Vagina (tissue), 2 donors: ENCODE data around the gene ASB6. TPM values are rescaled to one million over a fixed set of nuclear protein-coding genes. Genes with fewer than 3 reads are reported as not detected.

Experiments
- DNase-seq, 2 donors: peaks; one replicate each; pipeline ENCODE4 v3.0.0-alpha.2; 2017; ENCODE audit errors: extremely low spot score in 2 of 2
- H3K27ac ChIP-seq: fragments of 200-600 bp; sonication (generic); one replicate; pipeline ENCODE4 v1.5.1; 2019
- H3K27me3 ChIP-seq: fragments of 200-600 bp; sonication (generic); one replicate; pipeline ENCODE4 v1.5.1; 2019
- H3K36me3 ChIP-seq, 2 donors: fragments of 200-600 bp; sonication (generic); one replicate each; pipeline ENCODE4 v1.5.1; 2017 to 2019
- H3K4me1 ChIP-seq: fragments of 200-600 bp; sonication (generic); one replicate; pipeline ENCODE4 v1.5.1; 2019
- H3K4me3 ChIP-seq, 2 donors: fragments of 200-600 bp; sonication (generic); 1 replicate in 1 of 2; 2 replicates in 1 of 2; pipeline ENCODE4 v1.5.1; 2016 to 2019
- H3K9me3 ChIP-seq: fragments of 200-600 bp; sonication (generic); one replicate; pipeline ENCODE4 v1.5.1; 2019
- CTCF ChIP-seq, 3 experiments: fragments of 450-650 bp in 2 of 3; fragments of 200-600 bp in 1 of 3; sonication (generic) in 1 of 3; IDR thresholded peaks; one replicate each; pipeline ENCODE4 v1.5.1; 2017 to 2019; ENCODE audit warnings: antibody characterized with exemption in 3 of 3, mild to moderate bottlenecking in 2 of 3, moderate library complexity in 2 of 3
- POLR2A ChIP-seq, 2 donors: fragments of 450-650 bp; IDR thresholded peaks; one replicate each; pipeline ENCODE4 v1.6.1; 2017; ENCODE audit warnings: antibody characterized with exemption in 2 of 2, mild to moderate bottlenecking in 2 of 2, moderate library complexity in 2 of 2
- POLR2AphosphoS5 ChIP-seq, 2 donors: sonication (generic); formaldehyde crosslinking; IDR thresholded peaks; one replicate each; pipeline ENCODE4 v1.9.0; 2017; ENCODE audit warnings: antibody characterized with exemption in 2 of 2, mild to moderate bottlenecking in 2 of 2, low read depth in 1 of 2; ENCODE audit not compliant: insufficient read depth in 1 of 2
- intact Hi-C: fragments of 100-400 bp; cut with DNase I; formaldehyde crosslinking; loops from one replicate; pipeline ENCODE4 v1.15.1; 2023
- total RNA-seq: library from RNA; depleted of rRNA; stranded (reverse); fragments of >200 nt; gene quantifications from one replicate; pipeline ENCODE4 v1.2.3, GENCODE V29; 2016

Gene ASB6
- total RNA-seq, 1 donor from 2014 or later = 18.9 TPM

- Histone ChIP-seq H3K27me3 (no peaks in the 10 kb centered on the region), H3K36me3 (no peaks in the 10 kb centered on the region), H3K4me3 (peak overlapping the region; percentile 50 to 58), H3K27ac (peak overlapping the region; percentile 96), H3K4me1 (peaks cover 35% of the 10 kb centered on the region), H3K9me3 (no peaks in the 10 kb centered on the region)
- intact Hi-C loops = no loop called here
- TF ChIP-seq POLR2A (IDR thresholded peaks at IDR 0.05) (no peak), CTCF (IDR thresholded peaks at IDR 0.05) (no peak), POLR2AphosphoS5 (IDR thresholded peaks at IDR 0.05; ENCODE audit: insufficient read depth in 1 of 2, low read depth in 1 of 2) (no peak)
- DNase-seq = no peak
Measured at GRCh38 chr9:129598089-129598596, 43.8 kb downstream of the ASB6 start.

- TF ChIP-seq CTCF (IDR thresholded peaks at IDR 0.05) (no peak), POLR2A (IDR thresholded peaks at IDR 0.05) (no peak), POLR2AphosphoS5 (IDR thresholded peaks at IDR 0.05; ENCODE audit: insufficient read depth in 1 of 2, low read depth in 1 of 2) (no peak)
- Histone ChIP-seq H3K27ac (peak overlapping the region; percentile 96), H3K9me3 (no peaks in the 10 kb centered on the region), H3K27me3 (no peaks in the 10 kb centered on the region), H3K36me3 (no peaks in the 10 kb centered on the region), H3K4me1 (peaks cover 35% of the 10 kb centered on the region), H3K4me3 (peak overlapping the region; percentile 50 to 58)
- intact Hi-C loops = no loop called here
- no peak for DNase-seq
Measured at GRCh38 chr9:129597355-129598088, 44.4 kb downstream of the ASB6 start.

- no peaks in the 10 kb centered on the region for H3K27me3 ChIP-seq
- no peak for DNase-seq
- peak overlapping the region; percentile 96 for H3K27ac ChIP-seq
Measured at GRCh38 chr9:129596541-129597331, 45.2 kb downstream of the ASB6 start.

DNA sequence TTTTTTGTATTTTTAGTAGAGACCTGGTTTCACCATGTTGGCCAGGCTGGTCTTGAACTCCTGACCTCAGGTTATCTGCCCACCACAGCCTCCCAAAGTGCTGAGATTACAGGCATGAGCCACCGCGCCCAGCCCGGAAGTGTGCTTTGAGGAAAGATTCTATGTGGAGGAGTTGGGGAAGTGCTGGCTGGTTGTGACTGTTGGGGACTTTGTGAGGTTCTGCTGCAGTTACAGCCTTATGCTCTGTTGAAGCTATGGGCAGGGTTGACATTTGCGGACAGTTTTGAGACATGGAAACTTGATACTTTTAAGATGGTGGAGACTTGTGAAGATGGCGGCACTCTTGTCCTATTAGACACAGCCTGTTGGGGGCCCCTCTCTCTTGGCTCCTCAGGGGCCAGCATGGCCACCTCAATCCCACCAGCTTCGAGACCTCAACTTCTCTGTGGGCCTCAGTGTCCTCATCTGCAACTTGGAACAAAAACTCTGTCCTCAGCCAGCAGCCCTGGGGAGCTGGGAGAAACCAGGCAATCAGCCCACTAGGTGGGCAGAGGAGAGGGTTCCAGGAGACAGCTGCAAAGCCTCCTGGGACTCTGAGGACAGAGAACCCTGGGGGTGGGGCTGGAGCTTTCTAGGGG lies 45.9 kb downstream of the ASB6 start:
- H3K4me3 ChIP-seq = peak overlapping the region in 1 of 2 donors; percentile 58
- no peak for DNase-seq
- intact Hi-C loops = no loop called here

More at GRCh38 chr9:129596541-129597331, 45.2 kb downstream of the ASB6 start:
- Histone ChIP-seq H3K9me3 (no peaks in the 10 kb centered on the region), H3K4me1 (peaks cover 35% of the 10 kb centered on the region), H3K4me3 (peak overlapping the region; percentile 50 to 58), H3K36me3 (no peaks in the 10 kb centered on the region)
- intact Hi-C loops = no loop called here
- TF ChIP-seq POLR2AphosphoS5 (IDR thresholded peaks at IDR 0.05; ENCODE audit: insufficient read depth in 1 of 2, low read depth in 1 of 2) = peak in 1 of 2 donors; percentile 92
- TF ChIP-seq POLR2A (IDR thresholded peaks at IDR 0.05) = peak in 1 of 2 donors; percentile 68
- TF ChIP-seq CTCF (IDR thresholded peaks at IDR 0.05) = no peak

More for the DNA sequence above, 45.9 kb downstream of the ASB6 start:
- no peaks in the 10 kb centered on the region for H3K36me3 ChIP-seq
- TF ChIP-seq POLR2A (IDR thresholded peaks at IDR 0.05) (no peak), CTCF (IDR thresholded peaks at IDR 0.05) (no peak), POLR2AphosphoS5 (IDR thresholded peaks at IDR 0.05; ENCODE audit: insufficient read depth in 1 of 2, low read depth in 1 of 2) (no peak)
- no peaks in the 10 kb centered on the region for H3K27me3 ChIP-seq
- H3K4me1 ChIP-seq = peaks cover 35% of the 10 kb centered on the region
- H3K27ac ChIP-seq = peak overlapping the region; percentile 96
- H3K9me3 ChIP-seq = no peaks in the 10 kb centered on the region
